ENCODE data around the gene FBRS.
A peak's percentile ranks its signal among the peaks of the same experiment; 100 is the strongest.

The FBRS gene

GRCh38 chr16:30657866-30658730 is at the start of gene FBRS:
Gene FBRS, plus strand, starts transcription at chr16:30658431. Its CDS starts 1,088 bp downstream, at chr16:30659519.
- Histone ChIP-seq H3K4me1 (ENCODE audit: insufficient read depth, low read length) (no peaks in the 10 kb centered on the region; the same call in none of the 2 replicates), H3K36me3 (ENCODE audit: insufficient read depth, low read length) (peaks cover 2% of the 10 kb centered on the region; the same call in 1 of the 2 replicates)

GRCh38 chr16:30609002-30609925 is 49.0 kb upstream of the FBRS start:
- peaks cover 7% of the 10 kb centered on the region; the same call in 1 of the 2 replicates for H3K36me3 ChIP-seq (ENCODE audit: insufficient read depth, low read length)
- H3K9ac ChIP-seq (ENCODE audit: low read depth, low read length) = peak overlapping the region; percentile 99
- no peaks in the 10 kb centered on the region for H3K9me3 ChIP-seq (ENCODE audit: control insufficient read depth, insufficient read depth, low read length)
- H3K4me1 ChIP-seq (ENCODE audit: insufficient read depth, low read length) = no peaks in the 10 kb centered on the region

More at GRCh38 chr16:30657866-30658730, at the start of gene FBRS:
- H3K9me3 ChIP-seq (ENCODE audit: control insufficient read depth, insufficient read depth, low read length) = no peaks in the 10 kb centered on the region
- peak within 1 kb of the TSS; percentile 91 for H3K9ac ChIP-seq (ENCODE audit: low read depth, low read length)

GRCh38 chr16:30609926-30610839 is 48.0 kb upstream of the FBRS start, which contains the start of gene ZNF689:
Gene ZNF689, minus strand, starts transcription at chr16:30610389. Its CDS starts 348 bp downstream, at chr16:30610041.
- no peaks in the 10 kb centered on the region for H3K4me1 ChIP-seq (ENCODE audit: insufficient read depth, low read length)

GRCh38 chr16:30615358-30616091 is 42.7 kb upstream of the FBRS start:
- no peaks in the 10 kb centered on the region for H3K36me3 ChIP-seq (ENCODE audit: insufficient read depth, low read length)
- no peak overlapping the region for H3K9ac ChIP-seq (ENCODE audit: low read depth, low read length)
- H3K9me3 ChIP-seq (ENCODE audit: control insufficient read depth, insufficient read depth, low read length) = no peaks in the 10 kb centered on the region
- H3K4me1 ChIP-seq (ENCODE audit: insufficient read depth, low read length) = no peaks in the 10 kb centered on the region

More at GRCh38 chr16:30609926-30610839, 48.0 kb upstream of the FBRS start, which contains the start of gene ZNF689:
- Histone ChIP-seq H3K36me3 (ENCODE audit: insufficient read depth, low read length) (peaks cover 7% of the 10 kb centered on the region; the same call in 1 of the 2 replicates), H3K9ac (ENCODE audit: low read depth, low read length) (peak within 1 kb of the TSS; percentile 99), H3K9me3 (ENCODE audit: control insufficient read depth, insufficient read depth, low read length) (no peaks in the 10 kb centered on the region)

- no peaks in the 10 kb centered on the region for H3K36me3 ChIP-seq (ENCODE audit: insufficient read depth, low read length)
- no peaks in the 10 kb centered on the region for H3K4me1 ChIP-seq (ENCODE audit: insufficient read depth, low read length)
- H3K9ac ChIP-seq (ENCODE audit: low read depth, low read length) = no peak overlapping the region
- H3K9me3 ChIP-seq (ENCODE audit: control insufficient read depth, insufficient read depth, low read length) = no peaks in the 10 kb centered on the region
These were observed 39.0 kb upstream of the FBRS start for GRCh38 chr16:30619202-30619601.

- Histone ChIP-seq H3K36me3 (ENCODE audit: insufficient read depth, low read length) (no peaks in the 10 kb centered on the region), H3K9me3 (ENCODE audit: control insufficient read depth, insufficient read depth, low read length) (no peaks in the 10 kb centered on the region), H3K9ac (ENCODE audit: low read depth, low read length) (no peak overlapping the region), H3K4me1 (ENCODE audit: insufficient read depth, low read length) (no peaks in the 10 kb centered on the region)
These were observed 38.6 kb upstream of the FBRS start for GRCh38 chr16:30619638-30620037.

GRCh38 chr16:30620169-30620568 is 38.1 kb upstream of the FBRS start:
- Histone ChIP-seq H3K36me3 (ENCODE audit: insufficient read depth, low read length) (no peaks in the 10 kb centered on the region), H3K4me1 (ENCODE audit: insufficient read depth, low read length) (no peaks in the 10 kb centered on the region), H3K9ac (ENCODE audit: low read depth, low read length) (no peak overlapping the region), H3K9me3 (ENCODE audit: control insufficient read depth, insufficient read depth, low read length) (no peaks in the 10 kb centered on the region)

GRCh38 chr16:30621765-30622164 is 36.5 kb upstream of the FBRS start:
- Histone ChIP-seq H3K4me1 (ENCODE audit: insufficient read depth, low read length) (no peaks in the 10 kb centered on the region), H3K9ac (ENCODE audit: low read depth, low read length) (no peak overlapping the region), H3K9me3 (ENCODE audit: control insufficient read depth, insufficient read depth, low read length) (no peaks in the 10 kb centered on the region), H3K36me3 (ENCODE audit: insufficient read depth, low read length) (no peaks in the 10 kb centered on the region)

GRCh38 chr16:30622455-30623032 is 35.7 kb upstream of the FBRS start:
- no peaks in the 10 kb centered on the region for H3K4me1 ChIP-seq (ENCODE audit: insufficient read depth, low read length)
- H3K9me3 ChIP-seq (ENCODE audit: control insufficient read depth, insufficient read depth, low read length) = no peaks in the 10 kb centered on the region
- H3K9ac ChIP-seq (ENCODE audit: low read depth, low read length) = no peak overlapping the region
- no peaks in the 10 kb centered on the region for H3K36me3 ChIP-seq (ENCODE audit: insufficient read depth, low read length)

- H3K36me3 ChIP-seq (ENCODE audit: insufficient read depth, low read length) = no peaks in the 10 kb centered on the region
- no peaks in the 10 kb centered on the region for H3K9me3 ChIP-seq (ENCODE audit: control insufficient read depth, insufficient read depth, low read length)
- H3K4me1 ChIP-seq (ENCODE audit: insufficient read depth, low read length) = no peaks in the 10 kb centered on the region
- H3K9ac ChIP-seq (ENCODE audit: low read depth, low read length) = no peak overlapping the region
These were observed 34.5 kb upstream of the FBRS start for GRCh38 chr16:30623536-30624283.

- Histone ChIP-seq H3K9ac (ENCODE audit: low read depth, low read length) (no peak overlapping the region), H3K9me3 (ENCODE audit: control insufficient read depth, insufficient read depth, low read length) (no peaks in the 10 kb centered on the region), H3K36me3 (ENCODE audit: insufficient read depth, low read length) (no peaks in the 10 kb centered on the region), H3K4me1 (ENCODE audit: insufficient read depth, low read length) (no peaks in the 10 kb centered on the region)
These were observed 32.0 kb upstream of the FBRS start for GRCh38 chr16:30626236-30626635.

All from ES-I3 (cell line).